ENCODE measurements around the gene CHCT1.
"Not testable (repeated sequence)": the region's sequence is repeated elsewhere in the genome, so short reads cannot be mapped to it uniquely, and the experiment has no call there.

Gene CHCT1

GRCh38 chr17:60398227-60398959, 23.9 kb upstream of the CHCT1 start:
- DNase-seq (ENCODE audit: low read depth), result no peak

DNA sequence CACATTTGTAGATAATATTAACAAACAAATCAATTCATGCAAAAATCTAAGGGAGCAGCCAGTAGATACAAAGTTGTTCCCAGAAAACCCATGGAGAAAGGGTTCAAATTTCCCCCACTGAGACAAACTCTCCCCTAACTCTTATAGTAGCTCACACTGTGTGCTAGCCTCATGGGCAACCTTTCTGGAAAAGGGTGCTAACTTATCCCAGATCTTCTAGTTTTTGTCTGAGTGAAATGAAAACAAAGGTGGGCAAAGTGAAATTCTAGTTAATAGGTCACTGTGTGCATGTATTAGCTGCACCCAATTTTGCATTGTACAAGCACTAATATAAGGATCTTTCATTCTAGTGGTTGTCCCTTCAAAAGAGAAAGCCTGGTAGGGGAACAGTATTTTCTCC, 20.5 kb upstream of the CHCT1 start:
- no peak for DNase-seq (ENCODE audit: low read depth)

DNA sequence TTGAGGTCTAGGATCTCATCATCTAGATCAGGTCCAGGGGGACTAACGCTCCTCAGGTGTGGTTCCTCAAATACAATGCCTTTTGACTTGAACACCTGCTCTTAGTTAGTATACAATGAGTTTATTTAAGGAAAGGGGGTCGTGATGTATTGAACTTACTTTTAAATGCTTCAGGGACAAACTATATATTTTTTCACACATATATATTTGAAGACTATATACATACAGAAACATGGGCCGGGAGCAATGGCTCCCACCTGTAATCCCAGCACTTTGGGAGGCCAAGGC, 18.8 kb upstream of the CHCT1 start:
- no peak for DNase-seq (ENCODE audit: low read depth)

GRCh38 chr17:60403962-60404361, 18.3 kb upstream of the CHCT1 start:
- DNase-seq (ENCODE audit: low read depth), result no peak

- no peak for DNase-seq (ENCODE audit: low read depth)
Measured at GRCh38 chr17:60406887-60407286, 15.4 kb upstream of the CHCT1 start.

DNA sequence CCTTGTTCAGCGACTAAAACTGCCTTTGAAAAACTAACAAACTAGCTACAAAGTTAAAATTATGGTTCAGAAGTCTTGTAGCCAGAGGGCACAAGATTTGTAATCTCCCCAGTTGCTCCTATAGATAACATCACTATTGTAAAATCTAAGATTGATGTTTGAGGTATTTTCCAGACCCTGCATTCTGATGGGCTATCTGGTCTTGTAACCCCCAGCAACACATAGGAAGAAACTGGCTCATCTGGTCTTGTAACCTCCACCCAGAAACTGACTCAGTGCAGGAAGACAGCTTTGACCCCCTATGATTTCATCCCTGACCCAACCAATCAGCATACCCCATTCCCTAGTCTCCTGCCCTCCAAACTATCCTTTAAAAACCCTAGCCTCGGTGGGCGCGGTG, 12.3 kb upstream of the CHCT1 start:
- DNase-seq (ENCODE audit: low read depth), result no peak

DNA sequence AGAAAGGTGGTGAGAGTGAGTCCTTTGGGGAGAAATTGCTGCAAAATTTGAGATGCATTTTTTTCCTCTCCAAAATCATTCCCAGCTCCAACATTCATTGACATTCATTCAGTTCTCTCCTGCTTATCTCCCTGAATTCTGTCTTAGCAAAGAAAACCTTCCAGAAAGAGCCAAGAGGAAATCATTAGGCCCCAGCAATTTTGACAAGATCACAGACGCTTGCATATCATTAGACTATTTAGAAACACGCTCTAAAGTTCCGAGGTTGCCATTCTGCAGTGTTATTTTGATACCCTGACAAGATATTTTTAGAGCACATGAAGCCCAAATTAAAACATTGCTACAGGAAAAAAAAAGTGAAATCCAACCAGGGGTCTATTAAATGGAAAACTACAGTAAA, 9.6 kb upstream of the CHCT1 start:
- DNase-seq (ENCODE audit: low read depth), result no peak

DNA sequence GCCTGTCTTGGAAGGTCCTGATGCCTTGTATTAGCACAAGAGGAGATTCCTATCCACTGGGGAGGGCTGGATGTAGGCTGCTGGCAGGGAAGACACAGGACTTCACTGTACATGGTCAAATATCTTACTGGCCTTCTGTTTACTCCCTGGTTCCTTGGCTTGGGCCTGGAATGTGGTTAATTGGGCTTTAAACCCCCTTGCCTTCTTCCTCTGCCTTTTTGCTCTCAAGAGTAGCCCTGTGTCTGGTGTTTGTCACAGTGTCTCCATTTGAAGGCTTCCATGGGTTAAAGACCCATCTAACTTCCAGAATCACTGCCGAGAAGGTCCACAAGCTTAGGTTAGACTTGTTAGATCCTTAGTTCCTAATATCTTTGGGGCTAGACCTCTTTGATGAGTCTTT, 7.1 kb upstream of the CHCT1 start:
- DNase-seq (ENCODE audit: low read depth), result no peak

GRCh38 chr17:60416368-60416925, 5.8 kb upstream of the CHCT1 start:
- DNase-seq (ENCODE audit: low read depth), result no peak

GRCh38 chr17:60419003-60419402, 3.3 kb upstream of the CHCT1 start:
- not testable (repeated sequence) for DNase-seq (ENCODE audit: low read depth)

- not testable (repeated sequence) for DNase-seq (ENCODE audit: low read depth)
Measured at GRCh38 chr17:60419875-60420274, 2.4 kb upstream of the CHCT1 start.

DNA sequence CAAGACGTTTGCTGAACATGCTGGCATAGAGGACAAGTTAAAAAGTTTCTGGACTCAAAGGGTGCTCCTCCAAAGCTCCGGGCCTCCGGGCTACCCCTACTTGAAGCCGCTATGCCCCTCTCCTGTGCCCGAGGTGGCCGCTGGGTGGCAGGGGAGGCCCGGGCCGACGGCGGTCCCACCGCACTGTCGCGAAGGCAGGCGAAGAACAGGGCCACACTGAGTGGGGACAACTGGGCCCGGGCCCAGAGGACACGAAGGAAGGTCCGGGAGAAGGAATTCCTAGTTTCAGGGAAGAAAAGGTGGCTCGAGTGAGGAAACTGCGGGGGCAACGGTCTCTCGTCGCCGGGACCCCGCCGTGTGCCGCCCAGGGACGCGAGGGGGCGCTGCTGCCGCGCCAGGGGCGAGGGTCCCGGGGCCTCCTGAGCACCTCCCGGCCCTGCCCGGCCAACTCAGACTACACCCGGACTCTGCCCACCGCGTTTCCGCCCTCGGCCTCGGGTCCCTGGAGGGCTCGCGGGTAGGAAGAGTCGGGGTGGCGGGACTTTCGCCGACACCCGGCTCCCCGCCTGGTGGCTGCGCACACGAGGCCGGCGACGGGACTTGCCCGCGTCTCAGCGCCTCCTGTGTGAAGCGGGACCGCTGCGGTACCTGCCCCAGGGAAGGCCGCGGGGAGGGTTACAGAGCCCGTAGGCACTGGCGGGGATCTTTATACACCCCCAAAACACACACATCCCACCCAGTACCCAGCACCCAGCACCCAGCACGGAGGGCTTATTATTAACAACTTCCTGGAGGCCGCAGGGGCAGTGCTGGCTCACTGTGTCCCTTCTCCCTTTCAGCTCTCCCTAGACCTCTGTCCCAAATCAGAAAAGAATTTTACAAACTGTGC, 772 bp upstream of the CHCT1 start:
- DNase-seq (ENCODE audit: low read depth), result no peak

- no peak for DNase-seq (ENCODE audit: low read depth)
Measured at GRCh38 chr17:60423865-60424264, 1.6 kb downstream of the CHCT1 start.

DNA sequence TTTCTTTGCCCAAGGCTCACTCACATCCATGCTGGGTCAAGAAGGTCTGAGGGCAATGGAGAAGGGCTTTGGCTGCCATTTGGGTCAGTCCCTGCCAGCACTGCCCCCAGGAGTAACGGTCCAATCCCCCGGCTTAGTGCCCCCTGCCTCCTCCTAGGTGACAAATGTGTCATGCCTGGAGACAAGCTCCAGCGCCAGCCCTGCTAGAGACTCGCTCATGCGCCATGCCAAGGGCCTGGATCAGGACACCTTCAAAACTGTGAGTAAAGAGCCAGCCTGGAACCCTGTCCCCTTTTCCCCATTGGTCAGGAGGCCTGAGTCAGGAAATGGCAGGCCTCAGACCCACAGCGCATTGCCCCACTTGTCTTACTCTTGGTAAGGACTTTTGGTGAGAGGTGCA, 3.3 kb downstream of the CHCT1 start:
- DNase-seq (ENCODE audit: low read depth), result no peak

- no peak for DNase-seq (ENCODE audit: low read depth)
Measured at GRCh38 chr17:60426596-60426995, 4.3 kb downstream of the CHCT1 start.

DNA sequence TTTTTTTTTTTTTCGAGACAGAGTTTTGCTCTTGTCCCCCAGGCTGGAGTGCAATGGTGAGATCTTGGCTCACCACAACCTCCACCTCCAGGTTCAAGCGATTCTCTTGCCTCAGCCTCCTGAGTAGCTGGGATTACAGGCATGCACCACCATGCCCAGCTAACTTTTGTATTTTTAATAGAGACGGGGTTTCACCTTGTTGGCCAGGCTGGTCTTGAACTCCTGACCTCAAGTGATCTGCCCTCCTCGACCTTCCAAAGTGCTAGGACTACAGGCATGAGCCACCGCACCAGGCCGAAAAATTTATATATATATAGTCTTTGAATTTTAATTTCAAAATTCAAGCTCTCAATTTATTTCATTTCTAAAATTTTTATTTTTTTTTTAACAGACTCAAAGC, 6.2 kb downstream of the CHCT1 start:
- not testable (repeated sequence) for DNase-seq (ENCODE audit: low read depth)

- DNase-seq (ENCODE audit: low read depth), result not testable (repeated sequence)
Measured at GRCh38 chr17:60430561-60430960, 8.3 kb downstream of the CHCT1 start.

GRCh38 chr17:60433021-60433997, 11.0 kb downstream of the CHCT1 start:
- DNase-seq (ENCODE audit: low read depth), result not testable (repeated sequence)

GRCh38 chr17:60435244-60436167, 13.2 kb downstream of the CHCT1 start:
- peak; percentile 87 for DNase-seq (ENCODE audit: low read depth)

DNA sequence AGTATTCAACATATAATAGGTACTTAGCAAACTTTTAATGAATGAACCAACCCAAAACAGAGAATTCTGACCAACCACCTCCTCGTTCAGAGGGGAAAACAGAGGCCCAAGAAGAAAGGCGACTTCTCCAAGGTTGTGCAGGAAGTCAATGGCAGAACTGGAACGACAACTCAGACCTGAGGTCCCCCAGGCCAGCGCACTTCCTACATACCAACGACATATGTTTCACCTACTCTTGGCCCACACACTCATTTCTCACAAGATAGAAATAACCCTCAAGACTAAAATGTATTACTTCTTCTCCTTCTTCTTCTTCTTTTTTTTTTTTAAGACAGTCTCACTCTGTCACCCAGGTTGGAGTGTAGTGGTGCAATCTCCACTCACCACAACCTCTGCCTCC, 14.4 kb downstream of the CHCT1 start:
- DNase-seq (ENCODE audit: low read depth), result no peak

- DNase-seq (ENCODE audit: low read depth), result no peak
Measured at GRCh38 chr17:60439501-60439900, 17.2 kb downstream of the CHCT1 start.
